SK-N-DZ (cell line): ENCODE results near the gene CCR7.

ENCODE experiments used
- DNase-seq: peaks from one replicate; pipeline ENCODE4 v3.0.0-alpha.2; 2015; ENCODE audit warnings: low spot score

Gene CCR7

GRCh38 chr17:40535924-40536294 lies 29.4 kb downstream of the CCR7 start:
- no peak for DNase-seq

GRCh38 chr17:40535438-40535837 lies 29.8 kb downstream of the CCR7 start:
- DNase-seq, result no peak

GRCh38 chr17:40534371-40535189 lies 30.7 kb downstream of the CCR7 start:
- DNase-seq, result no peak

- no peak for DNase-seq
These were observed 31.4 kb downstream of the CCR7 start for GRCh38 chr17:40533896-40534295.

GRCh38 chr17:40532520-40533253 lies 32.6 kb downstream of the CCR7 start:
- no peak for DNase-seq

GRCh38 chr17:40531051-40531991 lies 34.0 kb downstream of the CCR7 start:
- no peak for DNase-seq

GRCh38 chr17:40530531-40530994 lies 34.7 kb downstream of the CCR7 start:
- DNase-seq, result no peak

- DNase-seq, result no peak
These were observed 35.3 kb downstream of the CCR7 start for GRCh38 chr17:40529991-40530390.

- DNase-seq, result no peak
These were observed 36.4 kb downstream of the CCR7 start for GRCh38 chr17:40528692-40529417.

GRCh38 chr17:40526668-40527067 lies 38.6 kb downstream of the CCR7 start:
- DNase-seq, result no peak

GRCh38 chr17:40525294-40525693 lies 40.0 kb downstream of the CCR7 start:
- no peak for DNase-seq

GRCh38 chr17:40524243-40524965 lies 40.9 kb downstream of the CCR7 start:
- no peak for DNase-seq

GRCh38 chr17:40522961-40523310 lies 42.3 kb downstream of the CCR7 start:
- no peak for DNase-seq

- no peak for DNase-seq
These were observed 42.9 kb downstream of the CCR7 start for GRCh38 chr17:40522250-40522960.

GRCh38 chr17:40520991-40521453 lies 44.2 kb downstream of the CCR7 start:
- DNase-seq, result no peak

- no peak for DNase-seq
These were observed 46.0 kb downstream of the CCR7 start for GRCh38 chr17:40519089-40519775.

GRCh38 chr17:40518401-40519088 lies 46.7 kb downstream of the CCR7 start:
- DNase-seq, result no peak

GRCh38 chr17:40517981-40518380 lies 47.3 kb downstream of the CCR7 start:
- DNase-seq, result no peak

GRCh38 chr17:40517286-40517662 lies 48.0 kb downstream of the CCR7 start:
- DNase-seq, result no peak
